ENCODE measurements around the gene INPP4A. TPM values are rescaled to one million over a fixed set of nuclear protein-coding genes. Genes with fewer than 3 reads are reported as not detected.

The INPP4A gene
- polyA plus RNA-seq, 1 donor (not counting 4 experiments of a cell fraction or from before 2014, with no cell fraction given) = 10.7 TPM

DNA sequence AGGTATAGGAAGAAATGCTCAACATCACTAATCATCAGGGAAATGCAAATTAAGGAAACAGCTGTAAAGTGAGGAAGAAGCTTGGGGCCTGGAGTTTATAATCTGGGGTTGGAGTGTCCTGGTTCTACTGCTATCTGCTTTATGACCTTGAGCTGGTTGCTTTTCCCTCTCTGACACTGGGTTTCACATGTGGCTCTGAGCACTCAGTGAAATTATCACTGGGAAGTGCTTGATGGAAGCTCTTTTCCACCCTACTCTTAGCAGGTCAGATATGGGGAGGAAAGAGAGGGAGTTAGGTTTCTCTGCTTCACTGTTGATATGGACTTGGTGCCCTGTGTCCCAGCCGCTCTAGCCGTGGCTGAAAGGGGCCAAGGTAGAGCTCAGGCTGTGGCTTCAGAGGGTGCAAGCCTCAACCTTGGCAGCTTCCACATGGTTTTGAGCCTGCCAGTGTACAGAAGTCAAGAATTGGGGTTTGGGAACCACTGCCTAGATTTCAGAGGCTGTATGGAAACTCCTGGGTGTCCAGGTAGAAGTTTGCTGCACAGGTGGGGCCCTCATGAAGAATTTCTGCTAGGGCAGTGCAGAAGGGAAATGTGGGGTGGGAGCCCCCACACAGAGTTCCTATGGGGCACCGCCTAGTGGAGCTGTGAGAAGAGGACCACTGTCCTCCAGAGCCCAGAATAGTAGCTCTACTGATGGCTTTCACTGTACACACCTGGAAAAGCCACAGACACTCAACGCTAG, 52.3 kb downstream of the INPP4A start:
- H3K9ac ChIP-seq (ENCODE audit: control insufficient read depth, extremely low read depth, insufficient read depth, low read length) = no peak overlapping the region
- H3K27ac ChIP-seq (ENCODE audit: control insufficient read depth, insufficient read depth, low read length) = no peak overlapping the region
- no peak overlapping the region for H2AFZ ChIP-seq (ENCODE audit: control insufficient read depth, low read length)
- no peak for DNase-seq (ENCODE audit: low read depth, low spot score)
- no peaks in the 10 kb centered on the region for H3K27me3 ChIP-seq (ENCODE audit: control insufficient read depth, extremely low read depth, insufficient read depth, low read length)
- no peak overlapping the region for H3K4me3 ChIP-seq (ENCODE audit: control insufficient read depth in 2 of 3, extremely low read depth in 1 of 3, insufficient read depth in 2 of 3, low read depth in 1 of 3, low read length in 3 of 3)
- no peak for TF ChIP-seq EZH2 (IDR thresholded peaks at IDR 0.05; ENCODE audit: low read length)
- TF ChIP-seq, protein P1, sequence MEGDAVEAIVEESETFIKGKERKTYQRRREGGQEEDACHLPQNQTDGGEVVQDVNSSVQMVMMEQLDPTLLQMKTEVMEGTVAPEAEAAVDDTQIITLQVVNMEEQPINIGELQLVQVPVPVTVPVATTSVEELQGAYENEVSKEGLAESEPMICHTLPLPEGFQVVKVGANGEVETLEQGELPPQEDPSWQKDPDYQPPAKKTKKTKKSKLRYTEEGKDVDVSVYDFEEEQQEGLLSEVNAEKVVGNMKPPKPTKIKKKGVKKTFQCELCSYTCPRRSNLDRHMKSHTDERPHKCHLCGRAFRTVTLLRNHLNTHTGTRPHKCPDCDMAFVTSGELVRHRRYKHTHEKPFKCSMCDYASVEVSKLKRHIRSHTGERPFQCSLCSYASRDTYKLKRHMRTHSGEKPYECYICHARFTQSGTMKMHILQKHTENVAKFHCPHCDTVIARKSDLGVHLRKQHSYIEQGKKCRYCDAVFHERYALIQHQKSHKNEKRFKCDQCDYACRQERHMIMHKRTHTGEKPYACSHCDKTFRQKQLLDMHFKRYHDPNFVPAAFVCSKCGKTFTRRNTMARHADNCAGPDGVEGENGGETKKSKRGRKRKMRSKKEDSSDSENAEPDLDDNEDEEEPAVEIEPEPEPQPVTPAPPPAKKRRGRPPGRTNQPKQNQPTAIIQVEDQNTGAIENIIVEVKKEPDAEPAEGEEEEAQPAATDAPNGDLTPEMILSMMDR (optimal IDR thresholded peaks at IDR 0.05 in 1 of 3, IDR thresholded peaks at IDR 0.05 in 1 of 3, conservative IDR thresholded peaks at IDR 0.05 in 1 of 3; ENCODE audit: extremely low read depth in 1 of 3, insufficient read depth in 2 of 3, low read length in 3 of 3) = no peak
- no peaks in the 10 kb centered on the region for H3K9me3 ChIP-seq (ENCODE audit: control insufficient read depth, low read depth, low read length)
- dilution Hi-C loops (cut with MboI; ENCODE audit: extremely low pct_ligation_motif_present, low sequenced_read_pairs) = no loop called here
- no peaks in the 10 kb centered on the region for H3K36me3 ChIP-seq (ENCODE audit: control insufficient read depth in 2 of 2, extremely low read depth in 1 of 2, insufficient read depth in 2 of 2, low read length in 2 of 2)
- no peaks in the 10 kb centered on the region for H3K9me1 ChIP-seq (ENCODE audit: control insufficient read depth, extremely low read depth, insufficient read depth, low read length)
- no peaks in the 10 kb centered on the region for H3K79me2 ChIP-seq (ENCODE audit: control insufficient read depth, insufficient read depth, low read length)
- no peaks in the 10 kb centered on the region for H3K4me1 ChIP-seq (ENCODE audit: control insufficient read depth, extremely low read depth, insufficient read depth, low read length)
- FAIRE-seq = no peak
- no peak overlapping the region for H3K4me2 ChIP-seq (ENCODE audit: control insufficient read depth, extremely low read depth, insufficient read depth, low read depth, low read length)
- H4K20me1 ChIP-seq (ENCODE audit: control insufficient read depth, extremely low read depth, insufficient read depth, low read length) = no peaks in the 10 kb centered on the region

DNA sequence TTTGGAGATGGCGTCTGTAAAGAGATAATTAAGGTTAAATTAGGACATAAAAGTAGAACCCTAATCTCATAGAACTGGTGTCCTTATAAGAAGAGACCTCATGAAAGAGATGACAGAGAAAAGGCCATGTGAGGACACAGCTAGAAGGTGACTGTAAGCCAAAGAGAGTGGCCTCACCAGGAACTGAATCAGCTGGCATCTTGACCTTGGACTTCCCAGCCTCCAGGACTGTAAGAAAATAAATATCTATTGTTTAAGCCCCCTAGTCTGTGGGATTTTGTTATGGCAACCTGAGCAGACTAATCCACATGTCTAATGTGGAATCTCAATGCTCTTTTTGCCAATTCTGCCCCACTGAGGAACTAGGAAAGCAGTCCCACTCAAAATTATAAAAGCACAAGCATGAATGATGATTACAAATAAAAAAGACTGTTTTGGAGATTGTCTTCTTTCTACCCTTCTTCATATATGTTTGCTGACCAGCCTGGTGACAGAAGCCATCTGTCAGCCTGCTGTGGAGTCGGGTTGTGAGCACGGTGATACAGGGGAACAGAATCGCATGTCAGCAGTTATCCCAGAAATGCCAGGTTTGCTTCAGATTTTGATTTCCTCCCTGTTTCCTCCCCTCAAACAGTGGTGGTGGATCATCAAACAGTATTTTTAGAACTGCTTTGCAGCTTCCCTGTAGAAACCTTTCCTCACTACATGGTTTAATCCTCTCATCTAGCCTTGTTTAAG, 54.2 kb downstream of the INPP4A start:
- FAIRE-seq = no peak
- Histone ChIP-seq H3K4me1 (ENCODE audit: control insufficient read depth, extremely low read depth, insufficient read depth, low read length) (no peaks in the 10 kb centered on the region), H3K27ac (ENCODE audit: control insufficient read depth, insufficient read depth, low read length) (no peak overlapping the region), H3K27me3 (ENCODE audit: control insufficient read depth, extremely low read depth, insufficient read depth, low read length) (no peaks in the 10 kb centered on the region), H3K9me3 (ENCODE audit: control insufficient read depth, low read depth, low read length) (no peaks in the 10 kb centered on the region), H3K9ac (ENCODE audit: control insufficient read depth, extremely low read depth, insufficient read depth, low read length) (no peak overlapping the region), H3K79me2 (ENCODE audit: control insufficient read depth, insufficient read depth, low read length) (no peaks in the 10 kb centered on the region), H3K9me1 (ENCODE audit: control insufficient read depth, extremely low read depth, insufficient read depth, low read length) (no peaks in the 10 kb centered on the region), H3K4me2 (ENCODE audit: control insufficient read depth, extremely low read depth, insufficient read depth, low read depth, low read length) (no peak overlapping the region), H3K36me3 (ENCODE audit: control insufficient read depth in 2 of 2, extremely low read depth in 1 of 2, insufficient read depth in 2 of 2, low read length in 2 of 2) (no peaks in the 10 kb centered on the region), H3K4me3 (ENCODE audit: control insufficient read depth in 2 of 3, extremely low read depth in 1 of 3, insufficient read depth in 2 of 3, low read depth in 1 of 3, low read length in 3 of 3) (no peak overlapping the region), H2AFZ (ENCODE audit: control insufficient read depth, low read length) (no peak overlapping the region), H4K20me1 (ENCODE audit: control insufficient read depth, extremely low read depth, insufficient read depth, low read length) (no peaks in the 10 kb centered on the region)
- DNase-seq (ENCODE audit: low read depth, low spot score) = no peak
- no peak for TF ChIP-seq EZH2 (IDR thresholded peaks at IDR 0.05; ENCODE audit: low read length)
- TF ChIP-seq, protein P1 (optimal IDR thresholded peaks at IDR 0.05 in 1 of 3, IDR thresholded peaks at IDR 0.05 in 1 of 3, conservative IDR thresholded peaks at IDR 0.05 in 1 of 3; ENCODE audit: extremely low read depth in 1 of 3, insufficient read depth in 2 of 3, low read length in 3 of 3) = no peak
- dilution Hi-C loops (cut with MboI; ENCODE audit: extremely low pct_ligation_motif_present, low sequenced_read_pairs) = no loop called here
